GM20431 (cell line): ENCODE data around the gene COQ9.

Experiments used
- in situ Hi-C: fragments of 300-500 bp; cut with MseI, MboI; formaldehyde crosslinking; loops from one replicate; pipeline ENCODE4 v1.15.0; 2020; ENCODE audit warnings: low sequenced_read_pairs; ENCODE audit not compliant: unreplicated experiment

The COQ9 gene

DNA sequence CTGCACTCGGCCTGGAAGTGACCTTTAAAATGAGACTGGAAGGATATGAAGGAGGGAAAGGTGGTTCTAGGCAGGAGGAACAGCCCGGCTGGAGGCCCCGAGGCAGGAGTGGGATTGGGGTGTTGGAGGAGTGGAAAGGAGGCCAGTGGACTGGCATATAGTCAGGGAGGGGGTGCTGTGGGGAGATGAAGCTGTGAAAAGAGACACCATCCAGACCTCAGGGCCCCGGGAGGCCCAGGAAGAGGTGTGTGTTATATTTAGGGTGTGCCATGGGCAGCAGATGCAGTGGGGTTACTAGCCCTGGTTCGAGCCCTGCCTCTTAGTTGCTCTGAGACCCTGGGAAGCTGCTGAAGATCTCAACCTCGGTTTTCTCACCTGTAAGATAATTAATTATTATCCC lies 57.9 kb downstream of the COQ9 start:
- in situ Hi-C loops: no loop called here

DNA sequence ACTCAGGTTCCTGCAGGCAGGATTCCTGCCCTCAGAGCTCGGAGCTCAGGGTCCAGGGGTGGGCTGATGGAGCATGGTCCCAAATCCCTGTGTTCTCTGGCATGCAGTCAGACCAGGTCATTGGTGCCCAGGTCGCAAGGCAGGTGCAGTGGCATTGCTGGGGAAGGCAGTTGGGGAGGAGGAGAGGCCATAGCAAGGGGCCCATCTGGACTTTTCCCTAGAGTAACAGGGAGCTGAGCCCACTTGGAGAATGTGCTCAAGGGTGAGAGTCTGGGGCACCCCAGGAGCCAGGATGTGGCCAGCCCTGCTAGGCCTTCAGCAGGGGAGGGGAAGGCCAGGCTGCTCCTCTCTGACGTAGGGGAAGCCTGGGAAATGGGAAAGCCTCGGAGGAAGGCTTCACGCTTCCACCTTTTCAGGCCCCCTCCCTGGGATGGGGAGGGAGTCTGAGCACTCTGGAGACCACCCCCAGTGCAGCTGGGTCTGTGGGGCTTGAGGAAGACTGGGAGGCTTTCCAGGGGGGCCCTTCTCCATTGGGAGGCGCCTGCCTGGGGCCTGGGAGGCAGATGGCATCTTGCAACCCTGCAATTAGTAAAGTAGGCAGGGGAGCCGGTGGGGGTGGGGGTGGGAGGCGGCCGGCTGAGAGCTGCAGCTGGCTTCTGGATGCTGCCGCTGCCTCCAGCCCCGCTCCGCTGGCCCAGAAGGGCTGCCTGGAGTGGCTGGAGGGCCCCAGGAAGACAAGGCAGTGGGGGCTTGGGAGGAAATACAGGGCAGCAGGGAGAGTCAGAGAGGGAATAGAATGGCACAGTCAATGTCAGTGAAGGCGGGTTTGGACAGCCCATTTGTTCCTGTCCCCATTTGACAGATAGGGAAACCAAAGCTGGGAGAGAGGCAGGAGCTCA lies 60.1 kb downstream of the COQ9 start:
- in situ Hi-C loops: no loop called here

DNA sequence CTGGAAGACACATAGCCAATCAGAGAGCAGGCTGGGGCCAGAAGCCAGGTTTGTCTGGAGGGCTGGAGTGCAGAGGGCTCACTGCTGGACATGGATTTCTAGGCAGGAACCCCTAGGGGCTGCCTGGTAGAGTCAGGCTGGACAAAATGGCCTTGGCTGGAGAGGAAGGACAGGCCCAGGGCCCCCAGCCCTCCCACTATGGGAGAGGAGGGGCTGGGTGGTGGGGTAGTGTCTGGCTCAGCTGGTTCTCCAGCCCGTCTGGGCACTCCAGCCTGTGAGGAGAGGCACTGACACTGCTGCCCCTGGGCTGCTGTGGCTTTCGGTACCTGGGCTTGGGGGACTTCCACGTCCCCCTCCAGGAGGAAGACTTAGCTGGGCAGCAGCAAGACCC lies 60.8 kb downstream of the COQ9 start:
- in situ Hi-C loops: no loop called here

- in situ Hi-C loops: no loop called here
Observed at GRCh38 chr16:57509231-57509923, 62.1 kb downstream of the COQ9 start.

DNA sequence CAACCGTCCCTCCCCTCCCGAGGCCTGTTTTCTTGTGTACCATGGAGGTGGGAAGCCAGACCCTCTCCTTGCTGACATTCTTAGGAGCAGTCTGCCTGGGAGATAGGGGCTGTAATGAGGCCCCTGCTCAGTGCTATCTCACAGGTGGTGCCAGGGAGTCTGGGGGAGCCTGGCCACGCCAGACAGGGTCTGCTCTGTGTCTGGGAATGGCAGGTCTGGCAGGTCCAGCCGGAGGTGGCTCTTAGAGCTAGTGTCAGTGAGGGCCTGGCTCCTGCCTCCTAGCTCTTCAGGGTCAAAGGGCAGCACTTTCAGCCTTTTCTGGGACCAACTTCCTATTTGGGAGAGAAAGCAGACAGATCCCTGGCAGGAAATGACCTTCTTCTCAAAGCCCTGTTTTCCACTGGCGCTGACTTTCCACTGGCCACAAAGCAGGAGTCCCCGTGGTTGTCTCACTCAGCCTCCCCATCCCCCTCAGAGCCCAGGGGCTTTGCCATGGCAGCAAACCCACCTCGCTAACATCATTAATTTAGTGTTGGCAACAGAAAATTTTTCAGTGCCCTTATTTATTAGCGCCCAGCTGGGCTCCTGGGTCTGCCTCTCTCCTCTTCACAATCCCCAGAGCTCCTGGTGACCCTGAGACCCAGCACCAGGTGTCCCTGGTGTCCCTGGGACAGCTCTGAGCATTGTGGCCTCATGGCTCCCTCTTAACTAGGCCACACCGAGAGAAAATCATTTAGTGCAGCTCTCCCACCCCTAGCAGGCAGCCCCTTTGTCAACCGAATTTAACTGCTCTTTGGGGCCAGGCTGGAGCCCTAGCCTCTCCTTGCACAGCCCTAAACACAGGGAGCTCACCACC lies 63.0 kb downstream of the COQ9 start:
- in situ Hi-C loops: no loop called here
